NCI-H748 (cell line): ENCODE data around the gene UNK.

ENCODE experiments used
- DNase-seq: peaks from one replicate; lab custom pipeline; 2025; ENCODE audit not compliant: unreplicated experiment; lab: John Stamatoyannopoulos, UW

UNK gene, protein sequence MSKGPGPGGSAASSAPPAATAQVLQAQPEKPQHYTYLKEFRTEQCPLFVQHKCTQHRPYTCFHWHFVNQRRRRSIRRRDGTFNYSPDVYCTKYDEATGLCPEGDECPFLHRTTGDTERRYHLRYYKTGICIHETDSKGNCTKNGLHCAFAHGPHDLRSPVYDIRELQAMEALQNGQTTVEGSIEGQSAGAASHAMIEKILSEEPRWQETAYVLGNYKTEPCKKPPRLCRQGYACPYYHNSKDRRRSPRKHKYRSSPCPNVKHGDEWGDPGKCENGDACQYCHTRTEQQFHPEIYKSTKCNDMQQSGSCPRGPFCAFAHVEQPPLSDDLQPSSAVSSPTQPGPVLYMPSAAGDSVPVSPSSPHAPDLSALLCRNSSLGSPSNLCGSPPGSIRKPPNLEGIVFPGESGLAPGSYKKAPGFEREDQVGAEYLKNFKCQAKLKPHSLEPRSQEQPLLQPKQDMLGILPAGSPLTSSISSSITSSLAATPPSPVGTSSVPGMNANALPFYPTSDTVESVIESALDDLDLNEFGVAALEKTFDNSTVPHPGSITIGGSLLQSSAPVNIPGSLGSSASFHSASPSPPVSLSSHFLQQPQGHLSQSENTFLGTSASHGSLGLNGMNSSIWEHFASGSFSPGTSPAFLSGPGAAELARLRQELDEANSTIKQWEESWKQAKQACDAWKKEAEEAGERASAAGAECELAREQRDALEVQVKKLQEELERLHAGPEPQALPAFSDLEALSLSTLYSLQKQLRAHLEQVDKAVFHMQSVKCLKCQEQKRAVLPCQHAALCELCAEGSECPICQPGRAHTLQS

DNA sequence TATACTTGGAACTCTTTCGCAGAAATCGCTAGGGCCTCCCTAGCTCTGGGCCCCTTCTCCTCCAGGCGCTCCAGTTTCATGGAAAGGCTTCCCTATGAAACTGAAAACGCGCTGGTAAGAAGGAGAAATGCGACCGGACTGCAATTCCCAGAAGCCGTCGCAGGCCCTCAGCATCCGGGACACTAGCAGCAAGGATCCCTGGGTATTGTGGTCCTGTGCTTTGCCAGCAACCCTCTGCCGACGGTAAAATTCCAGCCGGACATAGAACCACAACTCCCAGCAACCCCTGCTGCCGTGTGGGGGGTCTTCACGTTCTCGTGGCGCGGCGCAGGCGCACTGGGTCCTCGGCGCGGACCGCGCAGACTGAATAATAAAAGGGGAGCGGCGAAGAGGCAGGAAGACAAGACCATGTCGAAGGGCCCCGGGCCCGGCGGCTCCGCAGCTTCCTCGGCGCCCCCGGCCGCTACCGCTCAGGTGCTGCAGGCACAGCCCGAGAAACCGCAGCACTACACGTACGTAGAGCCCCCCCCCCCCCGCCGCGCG, at the start of gene UNK:
TSS of gene UNK (plus strand) at position 334 of the 543 bp plus-strand sequence. CDS start at position 409, 75 bp downstream.
- peak; percentile 97 for DNase-seq

- DNase-seq: no peak
These were observed 48.3 kb upstream of the UNK start for GRCh38 chr17:75736173-75736835.

DNA sequence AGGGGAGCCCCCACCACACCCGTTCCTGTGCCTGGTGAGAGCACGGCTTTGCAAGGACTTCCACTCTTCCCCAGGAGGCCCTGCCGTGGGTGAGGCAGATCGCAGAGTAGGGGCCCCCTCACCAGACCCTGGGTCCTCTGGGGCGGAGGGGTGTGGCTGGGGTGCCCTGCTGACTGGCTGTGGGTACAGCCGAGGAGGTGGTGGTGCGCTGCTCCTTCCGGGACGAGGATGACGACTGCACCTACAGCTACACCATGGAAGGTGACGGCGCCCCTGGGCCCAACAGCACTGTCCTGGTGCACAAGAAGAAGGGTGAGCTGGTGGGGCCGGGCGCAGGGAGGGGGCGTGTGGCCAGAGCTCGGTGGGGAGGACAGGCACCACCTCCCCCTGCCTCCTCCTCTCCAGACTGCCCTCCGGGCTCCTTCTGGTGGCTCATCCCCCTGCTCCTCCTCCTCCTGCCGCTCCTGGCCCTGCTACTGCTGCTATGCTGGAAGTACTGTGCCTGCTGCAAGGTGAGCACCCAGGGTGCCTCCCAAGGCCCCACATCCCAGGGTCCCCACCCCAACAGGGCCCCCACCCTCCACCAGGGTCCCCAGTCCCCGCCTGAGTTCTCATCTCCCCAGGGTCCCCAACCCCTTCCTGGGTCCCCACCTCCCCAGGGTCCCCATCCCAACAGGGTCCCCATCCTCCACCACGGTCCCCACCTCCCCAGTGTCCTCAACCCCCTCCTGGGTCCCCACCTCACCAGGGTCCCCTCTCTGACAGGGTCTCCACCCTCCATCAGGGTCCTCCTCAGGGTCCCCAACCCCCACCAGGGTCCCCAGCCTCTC, 47.3 kb upstream of the UNK start:
- no peak for DNase-seq

- no peak for DNase-seq
These were observed 46.3 kb upstream of the UNK start for GRCh38 chr17:75738218-75738802.

- no peak for DNase-seq
These were observed 45.4 kb upstream of the UNK start for GRCh38 chr17:75739174-75739573.

DNA sequence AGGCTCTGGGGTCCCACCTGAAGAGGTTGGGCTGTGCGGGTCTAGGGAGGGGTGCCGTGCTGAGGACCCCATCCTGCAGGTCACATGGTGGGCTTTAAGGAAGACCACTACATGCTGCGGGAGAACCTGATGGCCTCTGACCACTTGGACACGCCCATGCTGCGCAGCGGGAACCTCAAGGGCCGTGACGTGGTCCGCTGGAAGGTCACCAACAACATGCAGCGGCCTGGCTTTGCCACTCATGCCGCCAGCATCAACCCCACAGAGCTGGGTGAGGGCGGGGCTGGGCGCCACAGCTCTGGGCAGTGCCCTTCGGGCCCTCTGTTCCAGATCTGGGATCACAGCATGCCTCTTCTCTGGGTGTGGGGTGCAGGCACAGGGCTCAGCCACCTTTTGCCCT, 44.8 kb upstream of the UNK start:
- DNase-seq: no peak

DNA sequence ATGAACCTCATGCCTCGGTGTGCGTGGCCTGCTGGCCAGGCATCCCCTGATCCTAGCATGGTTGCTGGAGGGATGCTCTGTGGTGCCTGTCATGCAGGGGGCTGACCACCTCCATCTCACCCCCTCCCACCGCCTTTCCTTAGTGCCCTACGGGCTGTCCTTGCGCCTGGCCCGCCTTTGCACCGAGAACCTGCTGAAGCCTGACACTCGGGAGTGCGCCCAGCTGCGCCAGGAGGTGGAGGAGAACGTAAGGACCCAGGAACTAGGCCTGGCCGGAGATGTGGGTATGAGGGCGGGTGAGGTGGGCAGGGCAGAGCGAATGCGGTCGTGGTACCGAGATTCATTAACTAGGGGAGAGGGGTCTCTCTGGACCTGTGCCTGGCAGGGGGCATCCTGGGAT, 44.4 kb upstream of the UNK start:
- DNase-seq: no peak

DNA sequence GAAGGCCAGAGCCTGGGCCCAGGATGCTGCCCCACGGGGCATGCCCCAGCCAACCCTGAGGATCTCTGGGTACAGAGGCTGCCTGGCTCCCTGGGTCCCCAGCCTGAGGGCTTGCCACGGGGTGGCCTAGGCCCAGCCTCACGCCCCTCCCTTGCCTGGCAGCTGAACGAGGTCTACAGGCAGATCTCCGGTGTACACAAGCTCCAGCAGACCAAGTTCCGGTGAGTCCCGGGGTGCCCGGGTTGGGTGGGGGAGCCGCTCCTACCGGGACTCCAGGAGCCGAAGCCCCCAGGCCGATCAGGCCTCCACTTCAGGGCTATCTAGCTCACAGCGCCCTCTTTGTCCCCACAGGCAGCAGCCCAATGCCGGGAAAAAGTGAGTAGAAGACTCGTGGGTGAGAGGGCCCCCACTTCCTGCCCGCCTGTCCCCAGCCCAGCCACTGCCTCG, 44.0 kb upstream of the UNK start:
- DNase-seq: no peak

DNA sequence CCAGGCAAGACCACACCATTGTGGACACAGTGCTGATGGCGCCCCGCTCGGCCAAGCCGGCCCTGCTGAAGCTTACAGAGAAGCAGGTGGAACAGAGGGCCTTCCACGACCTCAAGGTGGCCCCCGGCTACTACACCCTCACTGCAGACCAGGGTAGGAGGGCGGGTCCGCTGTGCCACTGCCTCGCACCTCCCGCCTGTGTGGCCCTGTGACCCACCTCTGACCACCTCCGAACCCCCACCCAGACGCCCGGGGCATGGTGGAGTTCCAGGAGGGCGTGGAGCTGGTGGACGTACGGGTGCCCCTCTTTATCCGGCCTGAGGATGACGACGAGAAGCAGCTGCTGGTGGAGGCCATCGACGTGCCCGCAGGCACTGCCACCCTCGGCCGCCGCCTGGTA, 42.3 kb upstream of the UNK start:
- no peak for DNase-seq

DNA sequence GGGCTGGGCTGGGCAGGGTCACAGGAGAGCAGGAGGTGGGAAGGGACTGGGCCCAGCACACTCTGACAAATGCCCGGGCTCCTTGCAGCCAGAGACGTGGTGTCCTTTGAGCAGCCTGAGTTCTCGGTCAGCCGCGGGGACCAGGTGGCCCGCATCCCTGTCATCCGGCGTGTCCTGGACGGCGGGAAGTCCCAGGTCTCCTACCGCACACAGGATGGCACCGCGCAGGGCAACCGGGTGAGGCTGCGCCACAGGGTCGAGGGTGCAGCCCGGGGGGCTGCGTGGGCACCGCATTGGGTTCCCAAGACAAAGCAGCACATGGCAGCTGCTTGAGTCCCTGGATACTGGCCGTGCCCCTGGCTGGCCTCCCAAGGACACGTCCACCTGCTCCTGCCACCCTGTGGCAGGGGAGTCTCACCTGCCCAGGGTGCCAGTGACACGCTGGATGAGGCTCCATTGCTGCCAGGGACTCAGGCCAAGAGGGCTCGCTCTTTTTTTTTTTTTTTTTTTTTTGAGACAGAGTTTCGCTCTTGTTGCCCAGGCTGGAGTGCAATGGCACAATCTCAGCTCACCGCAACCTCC, 40.9 kb upstream of the UNK start:
- DNase-seq: no peak

DNA sequence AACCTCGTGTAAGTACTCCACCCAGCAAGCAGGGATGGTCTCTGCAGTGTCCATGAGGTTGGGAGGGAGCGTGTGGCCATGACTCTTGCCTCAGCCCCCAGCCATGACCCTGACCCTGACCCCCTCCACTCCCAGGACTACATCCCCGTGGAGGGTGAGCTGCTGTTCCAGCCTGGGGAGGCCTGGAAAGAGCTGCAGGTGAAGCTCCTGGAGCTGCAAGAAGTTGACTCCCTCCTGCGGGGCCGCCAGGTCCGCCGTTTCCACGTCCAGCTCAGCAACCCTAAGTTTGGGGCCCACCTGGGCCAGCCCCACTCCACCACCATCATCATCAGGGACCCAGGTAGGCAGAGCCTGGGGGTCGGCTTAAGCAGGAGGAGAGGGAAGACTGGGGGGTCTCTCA, 35.9 kb upstream of the UNK start:
- no peak for DNase-seq

DNA sequence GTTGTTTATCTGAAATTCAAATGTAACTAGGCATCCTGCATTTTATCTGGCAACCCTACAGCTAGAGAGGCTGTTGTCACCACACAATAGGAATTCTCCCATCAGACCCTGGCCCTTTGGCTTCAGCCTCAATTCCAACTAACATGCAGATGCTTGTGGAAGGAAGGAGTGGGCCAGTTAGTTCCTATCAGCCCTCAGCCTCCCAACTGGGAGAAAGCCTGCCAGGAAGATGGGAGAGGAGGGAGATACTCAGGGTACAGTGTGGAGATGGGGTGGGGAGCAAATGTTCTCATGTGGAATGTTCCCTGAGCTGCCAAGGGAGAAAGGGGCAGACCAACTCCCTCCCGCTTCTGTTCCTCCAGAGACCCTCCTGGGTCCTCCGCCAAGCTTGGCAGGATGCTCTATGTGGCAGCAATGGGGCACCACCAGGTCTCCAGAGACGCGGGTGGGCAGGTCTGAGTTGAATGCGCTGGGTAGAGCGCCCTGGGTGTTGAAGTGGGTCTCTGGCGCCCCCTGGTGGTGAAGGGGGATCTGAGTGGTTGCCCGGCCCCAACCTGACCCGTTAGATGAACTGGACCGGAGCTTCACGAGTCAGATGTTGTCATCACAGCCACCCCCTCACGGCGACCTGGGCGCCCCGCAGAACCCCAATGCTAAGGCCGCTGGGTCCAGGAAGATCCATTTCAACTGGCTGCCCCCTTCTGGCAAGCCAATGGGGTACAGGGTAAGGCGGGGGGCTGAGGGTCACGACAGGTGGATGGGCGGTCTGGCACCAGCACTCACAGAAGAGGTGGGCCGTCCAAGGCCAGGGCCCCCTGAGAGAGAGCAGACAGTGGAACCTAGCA, 34.8 kb upstream of the UNK start:
- peak; percentile 52 for DNase-seq

DNA sequence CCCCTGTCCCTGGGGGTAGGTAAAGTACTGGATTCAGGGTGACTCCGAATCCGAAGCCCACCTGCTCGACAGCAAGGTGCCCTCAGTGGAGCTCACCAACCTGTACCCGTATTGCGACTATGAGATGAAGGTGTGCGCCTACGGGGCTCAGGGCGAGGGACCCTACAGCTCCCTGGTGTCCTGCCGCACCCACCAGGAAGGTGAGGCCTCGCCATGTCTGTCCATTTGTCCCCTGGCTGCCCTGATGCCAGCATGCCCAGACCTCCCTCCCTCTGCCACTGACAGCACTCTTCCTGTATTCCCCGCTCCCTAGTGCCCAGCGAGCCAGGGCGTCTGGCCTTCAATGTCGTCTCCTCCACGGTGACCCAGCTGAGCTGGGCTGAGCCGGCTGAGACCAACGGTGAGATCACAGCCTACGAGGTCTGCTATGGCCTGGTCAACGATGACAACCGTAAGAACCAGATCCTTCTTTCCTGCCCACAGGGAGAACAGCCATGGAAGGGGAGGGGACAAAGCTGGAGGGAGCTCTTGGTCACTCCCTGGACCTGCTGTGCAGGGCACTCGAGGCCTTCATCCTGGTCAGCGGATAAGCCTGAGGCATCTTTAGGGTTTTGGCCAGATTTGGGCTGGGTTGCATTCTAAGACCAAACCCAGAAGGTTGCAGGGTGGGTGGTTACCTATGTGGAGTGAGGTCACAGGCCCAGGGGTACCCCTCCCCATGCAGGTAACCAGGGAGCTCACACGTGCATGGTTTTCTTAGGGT, 33.8 kb upstream of the UNK start:
- DNase-seq: no peak

DNA sequence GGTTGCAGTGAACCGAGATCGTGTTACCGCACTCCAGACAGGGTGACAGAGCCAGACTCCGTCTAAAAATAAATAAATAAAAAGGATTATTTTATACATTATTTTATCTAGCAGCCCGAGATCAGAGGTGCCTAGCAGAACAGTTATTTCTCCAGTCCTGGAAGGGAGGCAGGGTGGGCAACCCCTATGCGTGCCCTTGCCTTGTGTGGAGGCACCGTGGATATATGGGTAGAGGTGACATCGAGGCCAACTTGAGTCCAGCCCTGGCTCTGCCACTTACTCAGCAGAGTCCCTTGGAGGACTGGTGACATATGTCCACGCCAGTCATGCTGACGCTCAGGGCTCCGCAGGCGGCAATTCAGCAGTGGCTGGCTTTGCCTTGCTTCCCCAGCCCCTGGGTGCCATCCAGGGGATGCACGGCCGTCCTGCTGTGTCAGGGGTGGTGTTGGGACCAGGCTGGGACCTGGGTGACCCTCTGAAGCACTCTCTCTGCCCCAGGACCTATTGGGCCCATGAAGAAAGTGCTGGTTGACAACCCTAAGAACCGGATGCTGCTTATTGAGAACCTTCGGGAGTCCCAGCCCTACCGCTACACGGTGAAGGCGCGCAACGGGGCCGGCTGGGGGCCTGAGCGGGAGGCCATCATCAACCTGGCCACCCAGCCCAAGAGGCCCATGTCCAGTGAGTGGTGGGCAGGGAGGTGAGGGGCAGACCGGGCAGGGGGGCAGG, 32.8 kb upstream of the UNK start:
- DNase-seq: no peak

GRCh38 chr17:75752405-75752709, 32.2 kb upstream of the UNK start:
- DNase-seq: no peak

DNA sequence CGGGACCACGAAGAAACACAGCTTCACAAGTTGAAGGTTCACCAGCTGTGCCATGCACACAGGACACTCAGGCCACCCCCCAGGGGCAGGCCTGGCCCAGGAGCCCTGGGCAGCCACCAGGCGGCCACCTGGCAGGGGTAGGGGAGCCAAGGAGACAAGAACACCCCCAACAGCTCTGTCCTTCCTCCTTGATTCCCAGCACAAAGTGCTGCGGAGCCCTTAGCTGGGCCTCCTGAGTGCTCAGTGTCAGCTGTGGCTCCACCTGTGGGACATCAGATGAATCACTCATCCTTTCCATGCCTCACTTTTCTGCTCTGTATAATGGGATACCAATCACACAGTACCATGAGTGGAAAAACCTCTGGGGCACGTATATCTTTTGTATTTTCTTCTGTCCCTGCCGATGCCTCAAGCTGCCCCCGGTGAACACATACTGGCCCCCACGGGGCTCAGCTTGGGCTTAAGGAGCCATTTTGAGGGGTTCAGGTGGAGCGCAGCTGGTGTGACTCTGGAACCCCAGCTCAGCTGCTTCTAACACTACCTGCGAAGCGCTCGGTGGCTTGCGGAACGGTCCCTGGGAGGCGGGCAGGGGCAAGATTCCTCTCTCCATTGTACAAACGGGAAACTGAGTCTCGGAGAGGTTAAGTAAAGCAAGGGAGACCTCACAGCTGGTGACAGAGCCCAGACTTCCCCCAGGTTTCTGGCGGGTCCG, 31.6 kb upstream of the UNK start:
- DNase-seq: no peak
